Liver (tissue), 9 donors: ENCODE measurements around the gene NDNF. TPM values are rescaled to one million over a fixed set of nuclear protein-coding genes. Genes with fewer than 3 reads are reported as not detected.

Experiments used
- DNase-seq: peaks from one replicate; pipeline ENCODE4 v3.0.0-alpha.2; 2017; ENCODE audit warnings: low spot score
- H3K27ac ChIP-seq, 2 donors: one replicate each; pipeline ENCODE4 v1.7.0; 2013; ENCODE audit warnings: inconsistent platforms in 2 of 2, low read length in 2 of 2, control low read depth in 1 of 2, low read depth in 1 of 2, mild to moderate bottlenecking in 1 of 2
- H3K27me3 ChIP-seq, 4 donors: one replicate each; pipeline versions ENCODE4 v1.6.1 to v1.7.0; 2013; ENCODE audit warnings: low read length in 3 of 4, inconsistent platforms in 1 of 4, mild to moderate bottlenecking in 1 of 4, moderate library complexity in 1 of 4; ENCODE audit not compliant: control insufficient read depth in 4 of 4, insufficient read depth in 4 of 4
- H3K36me3 ChIP-seq, 4 donors: one replicate each; pipeline versions ENCODE4 v1.6.1 to v1.7.0; 2013; ENCODE audit warnings: low read length in 3 of 4, mild to moderate bottlenecking in 3 of 4, low read depth in 1 of 4, moderate library complexity in 1 of 4; ENCODE audit not compliant: control insufficient read depth in 4 of 4, insufficient read depth in 3 of 4
- H3K4me1 ChIP-seq, 4 donors: one replicate each; pipeline versions ENCODE4 v1.6.1 to v1.7.0; 2013; ENCODE audit warnings: low read length in 3 of 4, mild to moderate bottlenecking in 3 of 4, moderate library complexity in 1 of 4; ENCODE audit not compliant: control insufficient read depth in 4 of 4, insufficient read depth in 4 of 4
- H3K4me3 ChIP-seq, 3 donors: one replicate each; pipeline versions ENCODE4 v1.6.1 to v1.7.0; 2013; ENCODE audit warnings: low read length in 3 of 3, control low read depth in 1 of 3, low read depth in 1 of 3, mild to moderate bottlenecking in 1 of 3
- H3K9ac ChIP-seq, 2 donors: one replicate each; pipeline ENCODE4 v1.7.0; 2013; ENCODE audit warnings: low read length in 2 of 2, mild to moderate bottlenecking in 2 of 2, moderate library complexity in 2 of 2, control low read depth in 1 of 2, low read depth in 1 of 2
- H3K9me3 ChIP-seq, 4 donors: one replicate each; pipeline versions ENCODE4 v1.6.1 to v1.7.0; 2013; ENCODE audit warnings: low read length in 3 of 4; ENCODE audit not compliant: control insufficient read depth in 4 of 4
- FOXA2 ChIP-seq: IDR thresholded peaks from 2 replicates; pipeline ENCODE4 v1.6.1; 2016; ENCODE audit warnings: antibody characterized with exemption
- HNF4A ChIP-seq, 2 donors: conservative IDR thresholded peaks; 2 replicates each; pipeline ENCODE4 v1.6.1; 2016; ENCODE audit warnings: antibody characterized with exemption in 2 of 2, mild to moderate bottlenecking in 2 of 2
- HNF4G ChIP-seq: IDR thresholded peaks from 2 replicates; pipeline ENCODE4 v1.6.1; 2016; ENCODE audit warnings: antibody characterized with exemption
- JUND ChIP-seq, 2 donors: IDR thresholded peaks; 2 replicates each; pipeline ENCODE4 v1.6.1; 2016; ENCODE audit warnings: antibody characterized with exemption in 2 of 2
- NR2F2 ChIP-seq: IDR thresholded peaks from 2 replicates; pipeline ENCODE4 v1.6.1; 2016; ENCODE audit warnings: antibody characterized with exemption
- RAD21 ChIP-seq, 2 donors: IDR thresholded peaks; 2 replicates each; pipeline ENCODE4 v1.6.1; 2016; ENCODE audit warnings: antibody characterized with exemption in 2 of 2, mild to moderate bottlenecking in 2 of 2
- RXRA ChIP-seq, 2 donors: IDR thresholded peaks; 2 replicates each; pipeline ENCODE4 v1.6.1; 2017 to 2018; ENCODE audit warnings: antibody characterized with exemption in 2 of 2, mild to moderate bottlenecking in 1 of 2
- SP1 ChIP-seq: IDR thresholded peaks from 2 replicates; pipeline ENCODE4 v1.6.1; 2018; ENCODE audit warnings: antibody characterized with exemption, mild to moderate bottlenecking
- TAF1 ChIP-seq: conservative IDR thresholded peaks from 2 replicates; pipeline ENCODE4 v1.6.1; 2016; ENCODE audit warnings: antibody characterized with exemption, mild to moderate bottlenecking
- YY1 ChIP-seq: IDR thresholded peaks from 2 replicates; pipeline ENCODE4 v1.6.1; 2016; ENCODE audit warnings: antibody characterized with exemption, mild to moderate bottlenecking
- WGBS: extraction: QIAGEN DNeasy Blood & Tissue Kit; methylation state at CpG from one replicate; pipeline ENCODE4 v1.1.7; 2013; 5-methylcytosine and 5-hydroxymethylcytosine counted together
- polyA plus RNA-seq, 2 donors: library from polyadenylated mRNA; stranded (reverse) in 1 of 2; unstranded in 1 of 2; fragments of 200-250 nt in 1 of 2; fragments of >200 nt in 1 of 2; fragmentation: Nextera tagmentation in 1 of 2; extraction: Ambion mirVana in 1 of 2; gene quantifications; one replicate each; pipeline versions ENCODE4 v1.2.1 to v1.2.3, GENCODE V29; 2013 to 2015
- total RNA-seq, 2 donors: library from RNA; depleted of rRNA; stranded (reverse); fragments of >200 nt; gene quantifications; one replicate each; pipeline ENCODE4 v1.2.3, GENCODE V29; 2014
- TF ChIP-seq, protein P1 (sequence below): IDR thresholded peaks from 2 replicates; pipeline ENCODE4 v1.6.1; 2016; ENCODE audit warnings: antibody characterized with exemption
- TF ChIP-seq, protein P2 (sequence below): fragments of 150-350 bp; IDR thresholded peaks from 2 replicates; pipeline ENCODE4 v1.5.1; 2017; ENCODE audit warnings: improper control_type of control experiment, low read depth, low read length; ENCODE audit not compliant: missing input control
- TF ChIP-seq, protein P3 (sequence below): IDR thresholded peaks from 2 replicates; pipeline ENCODE4 v1.6.1; 2016; ENCODE audit warnings: antibody characterized with exemption
- TF ChIP-seq, protein P4 (sequence below): IDR thresholded peaks from 2 replicates; pipeline ENCODE4 v1.6.1; 2016; ENCODE audit warnings: antibody characterized with exemption
- TF ChIP-seq, protein P5 (sequence below): IDR thresholded peaks from 2 replicates; pipeline ENCODE4 v1.6.1; 2016; ENCODE audit warnings: antibody characterized with exemption, mild to moderate bottlenecking
- donor health status: healthy.
- donor health status: healthy.
- donor health status: healthy.
- donor health status: healthy.
- donor health status: healthy.

NDNF gene
- total and polyA plus RNA-seq, 4 donors = 0.05 to 0.37 (median 0.13) TPM

DNA sequence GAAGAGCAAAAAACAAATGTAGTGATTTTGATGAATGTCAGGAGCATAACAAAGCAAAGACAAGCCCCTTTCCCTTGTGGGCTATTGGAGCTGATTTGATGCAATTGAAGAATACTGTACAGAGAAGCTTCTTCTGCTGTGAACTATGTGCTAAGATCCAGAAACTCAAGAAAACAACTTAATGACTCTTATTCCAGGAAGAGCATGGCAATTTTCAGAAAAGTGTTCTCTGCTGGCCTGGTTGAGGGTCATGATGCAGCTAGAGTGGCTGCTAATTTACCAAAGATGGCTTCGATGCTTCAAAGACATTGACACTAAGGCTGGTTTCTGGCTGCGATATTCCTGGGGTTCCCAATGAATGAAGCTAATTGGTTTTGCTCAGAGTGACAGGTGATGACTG lies 46.0 kb upstream of the NDNF start (continued):
- TF ChIP-seq, protein P1, sequence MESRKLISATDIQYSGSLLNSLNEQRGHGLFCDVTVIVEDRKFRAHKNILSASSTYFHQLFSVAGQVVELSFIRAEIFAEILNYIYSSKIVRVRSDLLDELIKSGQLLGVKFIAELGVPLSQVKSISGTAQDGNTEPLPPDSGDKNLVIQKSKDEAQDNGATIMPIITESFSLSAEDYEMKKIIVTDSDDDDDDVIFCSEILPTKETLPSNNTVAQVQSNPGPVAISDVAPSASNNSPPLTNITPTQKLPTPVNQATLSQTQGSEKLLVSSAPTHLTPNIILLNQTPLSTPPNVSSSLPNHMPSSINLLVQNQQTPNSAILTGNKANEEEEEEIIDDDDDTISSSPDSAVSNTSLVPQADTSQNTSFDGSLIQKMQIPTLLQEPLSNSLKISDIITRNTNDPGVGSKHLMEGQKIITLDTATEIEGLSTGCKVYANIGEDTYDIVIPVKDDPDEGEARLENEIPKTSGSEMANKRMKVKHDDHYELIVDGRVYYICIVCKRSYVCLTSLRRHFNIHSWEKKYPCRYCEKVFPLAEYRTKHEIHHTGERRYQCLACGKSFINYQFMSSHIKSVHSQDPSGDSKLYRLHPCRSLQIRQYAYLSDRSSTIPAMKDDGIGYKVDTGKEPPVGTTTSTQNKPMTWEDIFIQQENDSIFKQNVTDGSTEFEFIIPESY = no peak
- no peak for TF ChIP-seq RAD21 (IDR thresholded peaks at IDR 0.05)

DNA sequence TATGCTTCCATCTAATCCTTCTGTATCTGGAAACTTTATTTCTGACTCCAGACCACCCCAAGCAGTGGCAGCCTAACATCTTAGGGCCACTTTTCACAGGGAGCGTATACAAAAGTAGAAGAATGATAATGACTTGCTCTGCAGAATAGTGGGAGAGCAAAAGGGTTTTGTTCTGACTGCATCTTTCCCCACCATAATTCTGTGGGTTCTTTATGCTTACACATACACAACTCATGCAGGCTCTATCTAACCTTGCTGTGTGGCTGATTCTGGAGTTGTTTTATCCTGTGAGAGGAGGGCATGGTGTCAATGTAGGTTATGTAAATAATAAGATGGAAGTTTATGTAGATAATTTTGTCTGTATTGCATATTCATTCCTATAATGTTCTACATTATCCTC lies 42.4 kb upstream of the NDNF start:
- H3K27ac ChIP-seq = no peak overlapping the region
- peaks cover 0 to 2% (median 0%) of the 10 kb centered on the region in 4 donors for H3K4me1 ChIP-seq
- peaks cover 0 to 9% (median 0%) of the 10 kb centered on the region in 4 donors for H3K27me3 ChIP-seq
- WGBS = 82% methylated on average over 1 of the region's 1 CpG
- no peak overlapping the region for H3K4me3 ChIP-seq
- TF ChIP-seq FOXA2 = no peak
- no peak for TF ChIP-seq RXRA (IDR thresholded peaks at IDR 0.05)
- no peak for TF ChIP-seq HNF4G
- no peak for TF ChIP-seq YY1
- no peak for TF ChIP-seq SP1
- TF ChIP-seq, protein P2, sequence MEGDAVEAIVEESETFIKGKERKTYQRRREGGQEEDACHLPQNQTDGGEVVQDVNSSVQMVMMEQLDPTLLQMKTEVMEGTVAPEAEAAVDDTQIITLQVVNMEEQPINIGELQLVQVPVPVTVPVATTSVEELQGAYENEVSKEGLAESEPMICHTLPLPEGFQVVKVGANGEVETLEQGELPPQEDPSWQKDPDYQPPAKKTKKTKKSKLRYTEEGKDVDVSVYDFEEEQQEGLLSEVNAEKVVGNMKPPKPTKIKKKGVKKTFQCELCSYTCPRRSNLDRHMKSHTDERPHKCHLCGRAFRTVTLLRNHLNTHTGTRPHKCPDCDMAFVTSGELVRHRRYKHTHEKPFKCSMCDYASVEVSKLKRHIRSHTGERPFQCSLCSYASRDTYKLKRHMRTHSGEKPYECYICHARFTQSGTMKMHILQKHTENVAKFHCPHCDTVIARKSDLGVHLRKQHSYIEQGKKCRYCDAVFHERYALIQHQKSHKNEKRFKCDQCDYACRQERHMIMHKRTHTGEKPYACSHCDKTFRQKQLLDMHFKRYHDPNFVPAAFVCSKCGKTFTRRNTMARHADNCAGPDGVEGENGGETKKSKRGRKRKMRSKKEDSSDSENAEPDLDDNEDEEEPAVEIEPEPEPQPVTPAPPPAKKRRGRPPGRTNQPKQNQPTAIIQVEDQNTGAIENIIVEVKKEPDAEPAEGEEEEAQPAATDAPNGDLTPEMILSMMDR = no peak
- TF ChIP-seq, protein P1 = no peak
- TF ChIP-seq JUND (IDR thresholded peaks at IDR 0.05) = no peak
- TF ChIP-seq NR2F2 = no peak
- TF ChIP-seq TAF1 = no peak
- no peak for TF ChIP-seq RAD21 (IDR thresholded peaks at IDR 0.05)
- TF ChIP-seq HNF4A (conservative IDR thresholded peaks at IDR 0.05) = no peak
- TF ChIP-seq, protein P3, sequence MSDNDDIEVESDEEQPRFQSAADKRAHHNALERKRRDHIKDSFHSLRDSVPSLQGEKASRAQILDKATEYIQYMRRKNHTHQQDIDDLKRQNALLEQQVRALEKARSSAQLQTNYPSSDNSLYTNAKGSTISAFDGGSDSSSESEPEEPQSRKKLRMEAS = no peak
- TF ChIP-seq, protein P4, sequence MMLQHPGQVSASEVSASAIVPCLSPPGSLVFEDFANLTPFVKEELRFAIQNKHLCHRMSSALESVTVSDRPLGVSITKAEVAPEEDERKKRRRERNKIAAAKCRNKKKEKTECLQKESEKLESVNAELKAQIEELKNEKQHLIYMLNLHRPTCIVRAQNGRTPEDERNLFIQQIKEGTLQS = no peak
- TF ChIP-seq, protein P5, sequence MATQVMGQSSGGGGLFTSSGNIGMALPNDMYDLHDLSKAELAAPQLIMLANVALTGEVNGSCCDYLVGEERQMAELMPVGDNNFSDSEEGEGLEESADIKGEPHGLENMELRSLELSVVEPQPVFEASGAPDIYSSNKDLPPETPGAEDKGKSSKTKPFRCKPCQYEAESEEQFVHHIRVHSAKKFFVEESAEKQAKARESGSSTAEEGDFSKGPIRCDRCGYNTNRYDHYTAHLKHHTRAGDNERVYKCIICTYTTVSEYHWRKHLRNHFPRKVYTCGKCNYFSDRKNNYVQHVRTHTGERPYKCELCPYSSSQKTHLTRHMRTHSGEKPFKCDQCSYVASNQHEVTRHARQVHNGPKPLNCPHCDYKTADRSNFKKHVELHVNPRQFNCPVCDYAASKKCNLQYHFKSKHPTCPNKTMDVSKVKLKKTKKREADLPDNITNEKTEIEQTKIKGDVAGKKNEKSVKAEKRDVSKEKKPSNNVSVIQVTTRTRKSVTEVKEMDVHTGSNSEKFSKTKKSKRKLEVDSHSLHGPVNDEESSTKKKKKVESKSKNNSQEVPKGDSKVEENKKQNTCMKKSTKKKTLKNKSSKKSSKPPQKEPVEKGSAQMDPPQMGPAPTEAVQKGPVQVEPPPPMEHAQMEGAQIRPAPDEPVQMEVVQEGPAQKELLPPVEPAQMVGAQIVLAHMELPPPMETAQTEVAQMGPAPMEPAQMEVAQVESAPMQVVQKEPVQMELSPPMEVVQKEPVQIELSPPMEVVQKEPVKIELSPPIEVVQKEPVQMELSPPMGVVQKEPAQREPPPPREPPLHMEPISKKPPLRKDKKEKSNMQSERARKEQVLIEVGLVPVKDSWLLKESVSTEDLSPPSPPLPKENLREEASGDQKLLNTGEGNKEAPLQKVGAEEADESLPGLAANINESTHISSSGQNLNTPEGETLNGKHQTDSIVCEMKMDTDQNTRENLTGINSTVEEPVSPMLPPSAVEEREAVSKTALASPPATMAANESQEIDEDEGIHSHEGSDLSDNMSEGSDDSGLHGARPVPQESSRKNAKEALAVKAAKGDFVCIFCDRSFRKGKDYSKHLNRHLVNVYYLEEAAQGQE = no peak
- no peak overlapping the region for H3K9ac ChIP-seq
- H3K9me3 ChIP-seq = no peaks in the 10 kb centered on the region
- H3K36me3 ChIP-seq = no peaks in the 10 kb centered on the region
- DNase-seq = no peak
